GM18502 (cell line): ENCODE measurements around the gene GPNMB.
"Not testable (repeated sequence)": the region's sequence is repeated elsewhere in the genome, so short reads cannot be mapped to it uniquely, and the experiment has no call there.

Experiments used
- ATAC-seq: cut with Tn5 transposase; IDR thresholded peaks from one replicate; pipeline ENCODE4 v1.9.1; 2021; ENCODE audit warnings: mild to moderate bottlenecking; ENCODE audit not compliant: unreplicated experiment, poor library complexity

GPNMB gene

DNA sequence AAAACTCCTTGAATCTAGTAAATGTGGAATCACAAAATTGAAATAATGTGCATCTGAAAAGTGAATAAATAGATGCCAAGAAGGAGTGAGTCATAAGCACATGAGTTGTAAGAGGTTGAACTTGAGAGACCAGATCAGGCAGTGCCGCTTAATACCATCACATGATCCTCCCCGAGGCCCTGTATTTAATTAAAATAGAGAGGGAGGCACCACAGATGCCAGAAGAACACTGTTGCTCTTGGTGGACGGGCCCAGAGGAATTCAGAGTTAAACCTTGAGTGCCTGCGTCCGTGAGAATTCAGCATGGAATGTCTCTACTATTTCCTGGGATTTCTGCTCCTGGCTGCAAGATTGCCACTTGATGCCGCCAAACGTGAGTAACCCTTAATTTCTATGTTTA, at the start of gene GPNMB:
Gene GPNMB (plus strand): TSS at position 221 of the 400 bp plus-strand sequence. CDS start 83 bp downstream, at position 304.
- ATAC-seq: no peak

DNA sequence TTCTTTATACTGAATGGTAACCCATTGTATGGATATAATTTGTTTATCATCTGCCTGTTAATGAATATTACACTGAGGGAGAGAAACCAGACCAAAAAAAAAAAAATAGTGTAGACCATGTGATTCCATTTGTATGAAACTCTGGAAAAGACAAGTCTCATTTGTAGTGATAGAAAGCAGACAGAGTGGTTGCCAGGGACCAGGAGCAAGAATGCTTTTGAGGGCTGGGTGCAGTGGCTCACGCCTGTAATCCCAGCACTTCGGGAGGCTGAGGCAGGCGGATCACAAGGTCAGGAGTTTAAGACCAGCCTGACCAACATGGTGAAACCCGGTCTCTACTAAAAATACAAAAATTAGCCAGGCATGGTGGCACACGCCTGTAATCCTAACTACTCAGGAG, 48.8 kb upstream of the GPNMB start:
- ATAC-seq: not testable (repeated sequence)

DNA sequence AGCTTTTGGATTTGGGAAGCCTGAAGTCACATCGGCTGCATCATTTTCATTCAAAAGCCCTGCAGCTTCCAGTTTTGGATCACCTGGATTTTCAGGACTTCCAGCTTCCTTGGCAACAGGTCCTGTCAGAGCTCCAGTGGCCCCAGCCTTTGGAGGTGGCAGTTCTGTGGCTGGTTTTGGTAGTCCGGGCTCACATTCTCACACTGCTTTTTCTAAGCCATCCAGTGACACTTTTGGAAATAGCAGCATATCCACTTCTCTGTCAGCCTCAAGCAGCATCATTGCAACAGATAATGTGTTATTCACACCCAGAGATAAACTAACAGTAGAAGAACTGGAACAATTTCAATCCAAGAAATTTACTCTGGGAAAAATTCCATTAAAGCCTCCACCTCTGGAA, 46.2 kb upstream of the GPNMB start:
- no peak for ATAC-seq

DNA sequence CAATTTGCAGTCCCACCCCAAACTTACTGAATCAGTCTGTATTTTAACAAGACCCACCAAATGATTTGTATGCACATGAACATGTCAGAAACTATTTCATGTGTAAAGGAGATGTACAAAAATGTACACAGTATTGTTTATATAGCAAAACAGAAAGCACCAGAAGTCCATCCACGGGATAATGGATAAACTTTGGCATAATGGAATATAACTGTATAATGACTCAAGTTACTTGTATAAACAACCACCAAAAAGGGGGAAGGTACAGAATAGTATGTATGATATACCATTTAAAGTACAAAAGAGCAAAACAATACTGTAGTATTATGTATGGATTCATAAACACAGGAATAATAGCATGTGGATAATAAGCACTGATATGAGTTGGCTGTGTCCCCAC, 42.3 kb upstream of the GPNMB start:
- ATAC-seq: no peak

DNA sequence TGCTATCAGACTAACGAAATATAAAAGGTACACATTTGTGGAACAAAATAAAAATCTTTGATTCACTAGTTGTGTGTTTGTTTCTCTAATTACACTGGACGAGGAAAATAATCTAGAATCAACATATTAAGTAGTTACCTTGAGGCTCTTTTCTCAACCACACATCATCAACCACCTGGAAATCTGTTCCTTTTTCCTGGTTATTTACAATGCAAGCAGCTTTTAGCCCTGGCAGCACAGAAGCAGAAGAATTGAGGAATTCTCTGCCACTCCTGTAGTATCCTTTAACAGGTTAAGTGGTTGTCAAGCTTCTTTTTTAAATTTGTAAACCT, 41.0 kb upstream of the GPNMB start:
- ATAC-seq: no peak

DNA sequence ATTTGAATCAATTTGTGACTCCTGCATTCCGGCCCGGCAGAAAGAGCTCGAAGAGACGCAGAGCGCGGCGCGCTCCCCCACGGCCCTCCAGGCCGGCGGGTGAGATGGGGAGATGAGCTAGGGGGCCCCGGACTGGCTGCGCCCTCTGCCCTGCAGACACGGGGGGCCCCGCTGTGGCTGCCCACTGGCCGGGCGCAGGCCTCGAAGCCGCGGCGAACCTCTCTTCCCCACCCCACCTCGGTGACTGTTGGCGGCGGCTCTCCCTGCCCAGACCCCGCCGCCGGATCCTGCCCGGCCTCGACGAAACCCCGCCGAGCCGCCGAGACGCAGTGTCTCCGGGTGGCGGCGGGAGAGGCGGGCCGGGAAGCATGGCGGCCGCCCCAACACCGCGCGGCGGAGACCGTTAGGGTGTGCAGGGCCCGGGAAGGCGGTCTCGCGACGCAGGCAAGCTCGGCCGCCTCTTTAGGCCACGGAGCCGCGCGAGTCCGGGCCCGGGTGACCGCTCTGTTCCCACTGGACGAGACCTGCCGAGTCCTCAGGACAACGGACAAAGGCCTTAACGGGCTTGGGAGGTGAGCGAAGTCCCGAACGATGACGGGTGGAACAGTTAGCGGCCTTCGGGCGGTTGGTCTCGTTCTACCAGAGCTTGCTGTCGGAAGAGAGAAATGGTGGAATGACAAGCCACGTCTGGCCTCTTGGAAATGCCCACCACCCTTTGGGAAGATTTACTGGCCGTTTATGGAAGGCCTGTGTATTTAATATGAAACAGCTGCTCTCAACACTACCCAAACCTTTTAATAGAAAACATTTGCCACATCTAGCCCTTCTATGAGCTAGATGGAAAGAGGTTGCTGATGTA, 40.4 kb upstream of the GPNMB start:
- ATAC-seq: no peak

DNA sequence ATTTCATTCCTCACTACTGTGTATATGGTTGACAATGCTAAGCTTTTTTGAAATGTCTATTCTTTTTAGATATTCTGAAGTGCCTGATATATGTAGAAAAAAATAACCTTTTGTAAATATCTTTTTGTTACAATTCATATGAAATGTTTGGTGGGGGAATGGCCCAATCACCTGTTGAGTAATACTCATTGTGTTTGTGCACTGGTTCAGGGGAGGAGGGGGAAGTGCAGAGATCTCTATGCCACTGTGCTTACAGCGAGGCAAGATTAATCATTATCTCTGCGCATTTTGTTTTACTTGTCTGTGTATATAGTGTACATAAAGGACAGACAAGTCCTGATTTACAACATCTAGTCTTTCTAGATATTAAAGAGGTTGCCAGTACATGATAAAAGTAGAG, 39.6 kb upstream of the GPNMB start:
- ATAC-seq: no peak

DNA sequence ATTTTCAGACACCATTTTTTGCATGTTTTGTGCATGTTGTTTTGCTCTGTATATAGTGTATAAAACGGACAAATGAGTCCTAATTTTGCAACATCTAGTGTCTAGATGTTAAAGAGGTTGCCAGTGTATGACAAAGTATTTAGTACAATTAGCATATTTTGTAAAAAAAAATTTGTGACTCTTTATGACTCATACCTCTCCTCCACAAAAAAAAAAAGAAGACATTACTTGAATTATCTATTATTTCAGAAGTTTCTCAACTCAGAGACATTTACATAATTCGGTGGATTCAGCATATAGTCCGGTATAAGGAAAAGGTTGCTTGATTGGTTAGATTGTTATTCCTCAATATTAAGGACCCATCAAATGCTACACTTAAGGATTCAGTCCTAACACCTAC, 38.7 kb upstream of the GPNMB start:
- ATAC-seq: no peak

DNA sequence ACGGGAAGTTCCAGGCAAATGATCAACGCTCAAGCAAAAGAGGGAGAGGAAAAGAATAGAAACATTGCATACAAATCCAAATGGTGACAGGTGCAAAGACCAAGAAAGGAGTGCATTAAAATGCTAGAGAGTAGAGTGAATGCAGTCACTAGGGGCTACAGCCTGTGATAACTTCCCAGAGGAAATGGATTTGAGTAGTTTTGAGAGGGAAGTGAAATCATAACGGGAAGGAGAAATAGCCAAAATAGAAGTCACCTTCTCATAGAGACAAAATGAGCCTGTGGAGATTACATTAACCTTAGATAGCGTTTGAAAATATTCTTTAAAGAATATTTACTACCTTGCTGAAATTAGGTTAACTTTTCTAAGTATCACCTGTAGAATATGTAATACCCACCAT, 38.3 kb upstream of the GPNMB start:
- no peak for ATAC-seq

DNA sequence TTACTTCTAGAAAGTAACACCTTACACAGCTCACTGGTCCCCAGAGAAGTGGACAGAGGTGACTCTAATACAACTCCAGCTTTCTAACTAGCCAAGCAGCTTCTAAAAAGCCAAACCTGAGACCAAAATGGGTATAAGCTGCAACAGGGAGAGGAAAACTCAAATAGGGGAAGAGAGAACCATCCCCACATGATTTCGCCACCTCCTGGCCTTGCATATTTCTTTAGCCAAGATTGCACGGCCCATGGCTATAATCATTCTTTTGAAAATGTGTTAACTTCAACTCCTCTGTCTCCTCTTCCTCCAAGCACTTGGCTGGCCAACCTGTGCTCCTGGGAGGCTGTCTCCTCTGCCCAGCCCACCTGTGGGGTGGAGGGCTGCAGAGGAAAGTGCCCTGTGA, 36.1 kb upstream of the GPNMB start:
- no peak for ATAC-seq

DNA sequence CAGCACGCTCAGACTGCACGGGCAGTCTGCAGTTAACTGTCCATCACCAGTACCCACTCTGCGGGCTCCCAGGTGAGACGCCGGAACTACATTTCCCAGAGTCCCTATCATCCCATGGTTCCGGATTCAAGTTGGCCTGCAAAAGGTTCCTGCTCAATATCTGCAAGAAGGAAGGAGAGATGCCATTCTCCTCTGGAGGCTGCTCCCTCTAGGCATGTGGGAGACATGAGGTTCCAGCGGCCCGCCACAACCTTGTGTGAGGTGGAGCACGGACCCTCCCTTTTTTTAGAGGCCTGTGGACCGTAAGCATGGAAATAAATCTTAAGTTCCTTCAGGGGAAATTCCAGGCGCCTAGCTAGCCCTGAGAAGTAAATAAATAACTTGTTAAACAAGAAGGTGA, 35.0 kb upstream of the GPNMB start:
- ATAC-seq: no peak

DNA sequence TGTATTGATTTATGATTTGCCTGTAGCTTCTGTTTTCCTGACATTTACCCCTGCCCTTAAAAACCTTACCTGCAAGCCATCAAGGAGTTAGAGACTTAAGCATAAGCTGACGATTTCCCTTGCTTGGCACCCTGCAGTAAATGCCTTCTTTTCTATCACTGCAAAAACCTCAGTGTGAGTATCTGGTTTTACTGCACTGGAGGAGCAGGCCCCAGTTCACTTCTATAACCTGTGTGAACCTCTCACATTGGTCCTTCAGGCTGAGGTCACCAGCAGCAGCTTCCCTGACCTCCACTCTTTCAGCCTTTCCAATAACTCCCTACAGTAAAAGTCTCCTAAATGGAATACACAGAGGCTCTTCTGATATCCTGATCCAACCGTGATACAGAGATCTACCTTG, 34.2 kb upstream of the GPNMB start:
- no peak for ATAC-seq

DNA sequence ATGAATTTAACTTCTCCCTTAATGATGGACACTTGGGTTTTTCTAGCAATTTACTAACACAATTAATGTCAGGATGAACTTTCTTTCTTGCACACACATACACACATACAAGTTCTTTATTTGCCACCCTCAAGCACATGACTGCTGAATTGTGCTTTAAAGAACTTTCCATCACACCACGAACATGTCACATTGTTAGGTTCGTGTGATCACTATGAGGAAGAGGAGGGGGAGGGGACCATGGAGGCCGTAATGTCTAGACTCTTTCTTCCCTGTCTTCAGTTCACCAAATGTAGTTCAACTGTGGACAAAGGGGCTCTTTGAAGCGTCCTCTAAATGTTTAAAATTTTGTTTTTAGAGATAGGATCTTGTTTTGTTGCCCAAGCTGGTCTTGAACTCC, 33.7 kb upstream of the GPNMB start:
- ATAC-seq: no peak

DNA sequence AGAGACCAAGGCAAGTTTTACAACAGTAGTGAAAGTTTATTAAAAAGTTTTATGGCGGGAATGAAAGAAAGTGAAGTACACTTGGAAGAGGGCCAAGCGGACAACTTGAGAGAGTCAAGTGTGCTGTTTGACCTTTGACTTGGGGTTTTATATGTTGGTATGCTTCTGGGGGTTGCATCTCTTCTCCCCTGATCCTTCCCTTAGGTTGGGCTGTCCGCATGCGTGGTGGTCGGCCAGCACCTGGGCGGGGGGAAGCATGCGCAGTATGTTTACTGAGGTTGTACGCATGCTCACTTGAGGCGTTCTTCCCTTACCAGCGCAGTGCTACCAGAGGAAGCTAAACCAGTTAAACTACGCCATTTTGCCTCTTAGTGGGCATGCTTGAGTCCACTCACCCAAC, 32.8 kb upstream of the GPNMB start:
- no peak for ATAC-seq

DNA sequence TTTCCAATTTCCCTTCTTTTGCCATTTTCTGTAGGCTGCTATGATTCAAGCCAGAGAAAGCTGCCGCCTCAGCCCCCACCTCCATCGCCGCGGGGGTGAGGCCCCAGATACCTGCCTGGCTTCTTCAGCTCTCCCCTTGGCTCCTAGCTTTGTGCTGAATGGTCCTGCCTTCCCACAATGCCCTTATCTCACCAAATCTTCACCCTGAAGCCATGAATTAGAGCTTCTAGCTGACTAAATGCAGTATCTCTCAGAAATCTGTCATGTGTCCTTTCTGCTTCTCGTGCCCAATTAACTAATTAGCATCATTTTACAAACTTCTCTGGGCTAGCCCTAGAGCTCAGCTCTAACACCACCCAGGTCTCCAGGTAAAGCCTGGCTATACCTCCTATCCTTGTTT, 32.2 kb upstream of the GPNMB start:
- no peak for ATAC-seq

DNA sequence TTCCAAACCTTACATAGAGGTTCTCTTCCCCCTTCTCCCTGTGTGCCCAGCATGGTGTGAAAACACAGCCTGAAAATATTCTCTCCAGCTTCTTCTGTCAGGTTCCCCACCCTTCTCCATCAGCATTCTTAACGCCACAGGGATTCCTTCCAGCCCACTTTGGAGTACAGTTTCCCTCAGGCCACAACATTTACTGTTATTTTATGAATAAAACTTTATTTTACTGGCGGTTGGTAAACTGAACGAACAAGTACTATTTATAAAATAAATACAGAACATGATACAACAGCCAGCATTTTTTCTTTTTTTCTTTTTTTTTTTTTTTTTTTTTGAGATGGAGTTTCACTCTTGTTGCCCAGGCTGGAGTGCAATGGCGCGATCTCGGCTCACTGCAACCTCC, 31.6 kb upstream of the GPNMB start:
- ATAC-seq: no peak

DNA sequence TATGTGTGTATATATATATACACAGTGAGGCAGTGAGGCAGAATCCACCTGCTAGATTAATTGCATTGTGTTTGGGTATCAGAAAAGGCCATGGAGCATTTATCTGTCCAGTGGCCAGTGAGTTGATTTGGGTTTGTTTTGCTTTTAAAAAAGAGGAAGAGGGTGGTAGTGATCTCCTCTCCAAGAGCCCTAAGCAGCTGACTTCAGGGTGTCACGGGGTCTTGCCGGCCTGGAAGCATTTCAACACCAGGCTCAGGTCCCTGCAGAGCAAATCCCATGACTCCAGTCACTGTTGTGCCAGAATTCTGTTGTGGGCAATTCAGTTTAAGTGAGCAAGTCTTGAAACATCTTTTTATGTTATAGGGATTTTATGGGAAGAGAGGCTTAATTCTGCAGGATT, 30.6 kb upstream of the GPNMB start:
- ATAC-seq: no peak

DNA sequence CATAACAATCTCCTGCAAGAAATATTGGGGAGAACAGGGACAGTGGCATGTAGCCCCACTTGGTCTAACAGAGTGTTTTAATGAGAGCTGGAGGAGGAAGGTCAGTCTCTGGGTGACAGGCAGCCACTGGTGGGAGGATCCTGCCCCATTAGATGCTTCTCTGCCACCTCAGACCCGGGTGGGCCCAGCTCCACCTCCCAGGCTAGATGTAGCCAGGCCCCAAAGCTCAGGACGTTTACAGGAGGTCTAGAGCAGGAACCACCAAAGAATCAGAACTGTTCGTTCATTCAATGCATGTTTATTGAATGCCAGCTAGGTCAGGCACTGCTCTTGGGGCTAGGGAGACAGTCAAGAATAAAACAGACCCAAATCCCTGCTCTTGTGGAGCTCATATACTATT, 28.4 kb upstream of the GPNMB start:
- no peak for ATAC-seq

DNA sequence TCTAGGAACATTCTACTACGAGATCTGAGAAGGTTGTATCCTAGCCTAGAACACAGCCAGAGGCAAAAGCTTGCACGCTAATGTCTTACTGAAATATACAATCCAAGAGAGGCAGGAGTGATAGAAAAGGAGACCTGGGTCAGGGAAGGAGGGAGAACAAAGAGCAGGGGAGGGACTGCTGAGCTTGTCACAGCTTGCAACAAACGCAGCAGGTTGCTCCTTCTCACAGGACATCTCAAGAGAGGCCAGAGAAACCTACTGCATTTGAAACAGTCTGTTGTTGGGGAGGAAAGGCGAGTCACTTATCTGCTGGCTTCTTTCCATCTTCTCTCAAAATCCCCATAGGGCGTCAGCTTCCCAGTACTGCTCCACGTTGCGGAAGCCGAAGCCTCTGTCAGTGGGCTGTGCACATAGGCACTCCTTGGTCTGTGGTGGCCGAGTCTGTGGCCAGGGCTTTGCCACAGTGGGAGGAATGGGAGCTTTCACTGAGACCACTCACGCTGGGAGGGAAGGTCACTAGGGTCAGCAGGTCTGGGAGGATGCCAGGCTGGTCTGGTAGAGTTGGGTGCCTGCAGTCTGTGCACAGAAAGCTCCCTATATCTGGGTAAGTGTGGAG, 25.8 kb upstream of the GPNMB start:
- no peak for ATAC-seq

DNA sequence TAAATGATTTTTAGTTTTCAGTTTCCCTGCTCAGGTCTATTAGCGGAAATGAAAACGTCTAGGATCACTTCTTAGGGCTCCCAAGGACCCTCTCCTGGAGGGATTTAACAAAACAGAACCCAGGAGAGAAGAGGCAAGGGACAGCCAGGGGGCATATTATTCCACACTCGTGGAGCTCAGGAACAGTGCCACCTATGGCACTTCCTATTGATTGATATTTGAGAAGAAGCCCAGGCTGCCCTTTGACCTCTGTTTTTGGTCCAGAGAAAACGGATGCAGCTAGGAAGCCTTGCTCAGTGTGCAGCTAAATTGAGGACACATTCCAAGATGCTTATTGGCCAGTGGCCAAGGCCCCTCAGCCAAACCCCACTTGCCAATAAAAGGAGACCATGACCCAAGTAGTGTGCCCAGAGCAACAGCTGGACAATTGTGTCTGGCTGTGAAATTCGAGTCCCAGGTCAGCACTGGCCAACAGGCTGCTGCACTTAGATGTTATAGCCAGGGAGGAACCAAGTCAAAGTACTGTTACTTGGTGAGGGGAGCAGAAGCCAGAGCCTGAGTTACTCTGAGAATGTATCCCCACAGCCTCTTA, 24.0 kb upstream of the GPNMB start:
- no peak for ATAC-seq

DNA sequence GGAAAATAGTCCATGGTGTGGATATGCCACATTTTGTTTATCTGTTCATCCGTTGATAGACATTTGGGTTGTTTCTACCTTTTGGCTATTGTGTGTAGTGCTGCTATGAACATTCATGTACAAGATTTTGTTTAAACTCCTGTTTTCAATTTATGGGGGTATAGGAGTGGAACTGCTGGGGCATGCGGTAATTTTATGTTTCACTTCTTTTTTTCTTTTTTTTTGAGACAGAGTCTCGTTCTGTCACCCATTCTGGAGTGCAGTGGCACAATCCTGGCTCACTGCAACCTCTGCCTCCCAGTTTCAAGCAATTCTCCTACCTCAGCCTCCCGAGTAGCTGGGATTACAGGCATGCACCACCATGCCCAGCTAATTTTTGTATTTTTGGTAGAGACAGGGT, 22.2 kb upstream of the GPNMB start:
- ATAC-seq: not testable (repeated sequence)
